ENCODE measurements around the gene KLHL40.

DNA sequence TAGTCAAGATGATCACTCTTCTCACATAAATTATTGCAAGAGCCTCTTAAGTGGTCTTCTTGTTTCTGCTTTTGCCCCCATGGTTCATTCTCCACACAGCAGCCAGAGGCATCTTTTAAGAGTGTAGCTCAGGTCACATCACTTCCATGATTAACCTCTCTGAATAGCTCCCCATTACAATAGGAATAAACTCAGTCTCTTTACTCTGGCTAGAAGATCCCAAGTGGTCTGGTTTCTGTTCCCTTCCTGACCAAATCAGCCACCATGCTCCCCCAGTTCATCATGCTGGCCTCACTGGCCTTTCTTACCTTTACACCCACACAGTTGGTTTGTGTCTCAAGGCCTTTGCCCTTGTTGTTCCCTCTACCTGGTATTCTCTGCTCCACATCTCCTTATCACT, 9.0 kb downstream of the KLHL40 start:
- TF ChIP-seq SMC3 (conservative IDR thresholded peaks at IDR 0.05; ENCODE audit: poor library complexity) (no peak), EZH2 (IDR thresholded peaks at IDR 0.05; ENCODE audit: borderline replicate concordance, insufficient read depth, low read length, poor library complexity, severe bottlenecking) (no peak), EP300 (conservative IDR thresholded peaks at IDR 0.05; ENCODE audit: poor library complexity, severe bottlenecking) (no peak), POLR2AphosphoS5 (IDR thresholded peaks at IDR 0.05) (no peak), TAF1 (IDR thresholded peaks at IDR 0.05; ENCODE audit: low read depth) (no peak), MXI1 (conservative IDR thresholded peaks at IDR 0.05; ENCODE audit: poor library complexity, severe bottlenecking) (no peak)
- TF ChIP-seq, protein P1, sequence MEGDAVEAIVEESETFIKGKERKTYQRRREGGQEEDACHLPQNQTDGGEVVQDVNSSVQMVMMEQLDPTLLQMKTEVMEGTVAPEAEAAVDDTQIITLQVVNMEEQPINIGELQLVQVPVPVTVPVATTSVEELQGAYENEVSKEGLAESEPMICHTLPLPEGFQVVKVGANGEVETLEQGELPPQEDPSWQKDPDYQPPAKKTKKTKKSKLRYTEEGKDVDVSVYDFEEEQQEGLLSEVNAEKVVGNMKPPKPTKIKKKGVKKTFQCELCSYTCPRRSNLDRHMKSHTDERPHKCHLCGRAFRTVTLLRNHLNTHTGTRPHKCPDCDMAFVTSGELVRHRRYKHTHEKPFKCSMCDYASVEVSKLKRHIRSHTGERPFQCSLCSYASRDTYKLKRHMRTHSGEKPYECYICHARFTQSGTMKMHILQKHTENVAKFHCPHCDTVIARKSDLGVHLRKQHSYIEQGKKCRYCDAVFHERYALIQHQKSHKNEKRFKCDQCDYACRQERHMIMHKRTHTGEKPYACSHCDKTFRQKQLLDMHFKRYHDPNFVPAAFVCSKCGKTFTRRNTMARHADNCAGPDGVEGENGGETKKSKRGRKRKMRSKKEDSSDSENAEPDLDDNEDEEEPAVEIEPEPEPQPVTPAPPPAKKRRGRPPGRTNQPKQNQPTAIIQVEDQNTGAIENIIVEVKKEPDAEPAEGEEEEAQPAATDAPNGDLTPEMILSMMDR (IDR thresholded peaks at IDR 0.05; ENCODE audit: poor library complexity, severe bottlenecking) = no peak
